GM18861 (cell line): Measurements from ENCODE around the gene LRRC75A.
A peak's percentile ranks its signal among the peaks of the same experiment; 100 is the strongest.

Source experiments
- ATAC-seq: cut with Tn5 transposase; IDR thresholded peaks from one replicate; pipeline ENCODE4 v1.9.1; 2021; ENCODE audit not compliant: unreplicated experiment

Gene LRRC75A

DNA sequence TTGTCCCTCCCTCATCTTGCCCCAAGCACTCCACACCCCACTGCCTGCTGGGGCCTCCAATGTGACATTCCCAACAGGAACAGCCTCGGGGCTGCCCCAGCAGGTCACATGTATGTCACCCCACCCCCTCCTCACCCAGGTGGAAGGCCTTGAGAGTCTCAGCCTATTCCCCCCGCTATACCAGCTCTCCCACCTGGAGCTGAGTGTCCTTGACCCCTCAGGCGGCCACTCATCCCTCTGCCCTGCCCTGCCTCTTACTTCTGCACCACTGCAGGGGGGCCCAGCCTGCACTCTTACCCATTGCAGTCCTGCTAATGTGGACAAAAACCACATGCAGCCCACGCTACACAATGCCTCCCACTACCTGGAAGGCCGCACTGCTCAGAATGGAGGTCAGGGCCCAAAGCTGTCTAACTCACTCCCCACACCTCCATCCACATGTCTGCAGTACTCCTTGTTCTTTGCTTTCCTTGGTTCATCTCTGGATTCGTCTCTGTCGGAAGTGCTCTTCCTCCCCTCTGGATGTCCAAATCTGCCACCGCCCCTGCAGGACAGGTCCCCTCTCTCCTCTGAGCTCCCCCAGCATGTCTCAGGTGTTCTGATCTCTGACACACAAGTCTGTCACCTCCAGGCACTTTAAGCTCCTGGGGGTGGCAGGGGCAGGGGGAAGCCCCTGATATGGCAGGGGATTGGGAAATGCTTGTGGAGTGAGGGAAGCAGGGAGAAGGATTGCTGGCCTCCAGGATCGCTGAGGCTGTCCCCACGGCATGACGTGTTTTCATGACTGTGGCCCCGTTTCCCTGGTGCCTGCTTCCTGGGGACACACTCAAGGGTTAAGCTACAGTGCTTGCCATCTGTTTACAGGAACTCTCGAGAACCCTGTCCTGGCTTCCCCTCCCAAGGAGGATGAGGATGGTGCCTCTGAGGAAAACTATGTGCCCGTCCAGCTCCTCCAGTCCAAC lies 55.8 kb downstream of the LRRC75A start:
- no peak for ATAC-seq

DNA sequence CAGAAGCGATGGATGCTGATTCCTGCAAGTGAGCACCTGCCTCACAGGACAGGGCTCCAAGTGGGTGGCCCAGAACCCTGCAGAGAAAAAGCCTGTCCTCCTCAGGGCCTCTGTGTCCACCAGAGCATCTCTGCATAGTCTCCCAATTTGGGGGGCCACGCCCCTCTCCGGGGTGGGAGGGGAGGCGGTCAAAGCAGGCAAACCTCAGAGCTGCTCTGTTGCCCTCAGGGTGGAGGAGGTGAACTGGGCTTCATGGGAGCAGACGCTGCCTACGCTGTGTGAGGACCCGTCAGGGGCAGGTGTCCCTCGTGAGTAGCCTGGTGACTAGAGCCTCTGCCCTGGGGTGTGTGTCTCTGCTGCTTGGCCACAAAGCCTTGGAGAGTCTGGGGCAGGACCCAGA lies 57.3 kb downstream of the LRRC75A start:
- no peak for ATAC-seq

DNA sequence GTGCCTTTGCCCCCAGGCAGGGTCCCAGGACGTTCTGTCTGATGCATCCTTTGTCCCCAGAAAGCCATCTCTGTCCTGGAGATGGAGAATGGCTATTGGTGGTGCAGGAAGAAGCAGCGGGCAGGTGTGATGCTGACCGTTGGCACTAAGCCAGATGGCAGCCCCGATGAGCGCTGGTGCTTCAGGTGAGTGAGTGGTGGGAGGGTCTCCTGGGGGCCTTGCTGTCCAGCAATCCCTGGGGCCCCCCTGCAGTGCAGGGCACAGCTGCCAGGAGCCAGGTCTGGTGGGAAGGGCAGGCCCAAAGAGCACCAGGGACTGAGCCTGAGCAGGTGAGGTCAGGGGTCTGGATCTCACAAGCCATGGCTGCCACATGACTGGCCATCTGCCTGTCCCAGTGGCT lies 58.5 kb downstream of the LRRC75A start:
- ATAC-seq: no peak

DNA sequence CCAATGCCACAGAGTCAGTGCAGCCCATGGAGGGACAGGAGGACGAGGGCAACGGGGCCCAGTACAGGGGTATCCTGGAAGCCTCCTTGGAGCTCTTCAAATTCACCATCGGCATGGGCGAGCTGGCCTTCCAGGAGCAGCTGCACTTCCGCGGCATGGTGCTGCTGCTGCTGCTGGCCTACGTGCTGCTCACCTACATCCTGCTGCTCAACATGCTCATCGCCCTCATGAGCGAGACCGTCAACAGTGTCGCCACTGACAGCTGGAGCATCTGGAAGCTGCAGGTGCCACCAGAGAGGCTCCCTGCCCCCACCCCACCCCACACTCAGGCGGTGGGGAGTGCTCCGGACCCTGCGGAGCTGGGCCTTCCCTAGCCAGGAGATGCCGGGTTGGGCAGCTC lies 60.0 kb downstream of the LRRC75A start:
- ATAC-seq: no peak

DNA sequence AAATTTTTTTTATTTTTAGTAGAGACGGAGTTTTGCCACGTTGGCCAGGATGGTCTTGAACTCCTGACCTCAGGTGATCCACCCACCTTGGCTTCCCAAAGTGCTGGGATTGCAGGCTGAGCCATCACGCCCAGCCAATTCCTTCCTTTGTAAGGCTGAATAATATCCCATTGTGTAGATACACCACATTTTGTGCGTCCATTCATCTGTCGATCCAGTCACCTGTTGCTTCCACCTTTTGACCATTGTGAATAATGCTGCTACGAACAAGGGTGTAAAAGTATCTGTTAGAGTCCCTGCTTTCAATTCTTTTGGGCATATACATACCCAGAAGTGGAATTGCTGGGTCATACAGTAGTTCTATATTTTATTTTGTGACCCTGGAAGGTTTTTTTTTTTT lies 61.3 kb downstream of the LRRC75A start:
- ATAC-seq: no peak

DNA sequence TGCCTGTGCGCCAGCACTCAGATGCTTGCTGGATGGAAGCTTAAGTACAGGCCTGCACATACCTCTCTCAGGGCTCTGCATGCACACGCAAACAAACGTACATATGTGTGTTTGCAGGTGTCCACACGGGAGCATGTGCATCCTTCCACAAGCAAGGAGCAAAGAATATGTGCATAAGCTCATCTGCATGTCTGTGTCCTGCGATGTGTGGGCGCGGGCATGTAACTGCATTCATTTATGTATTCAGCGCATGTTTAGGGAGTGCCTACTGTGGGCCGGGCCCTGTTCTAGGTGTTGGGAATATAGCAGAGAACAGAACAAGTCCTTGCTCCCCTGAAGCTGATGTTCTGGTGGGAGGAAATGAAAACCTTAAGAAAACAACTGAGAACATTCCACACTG lies 62.9 kb downstream of the LRRC75A start:
- ATAC-seq: no peak

DNA sequence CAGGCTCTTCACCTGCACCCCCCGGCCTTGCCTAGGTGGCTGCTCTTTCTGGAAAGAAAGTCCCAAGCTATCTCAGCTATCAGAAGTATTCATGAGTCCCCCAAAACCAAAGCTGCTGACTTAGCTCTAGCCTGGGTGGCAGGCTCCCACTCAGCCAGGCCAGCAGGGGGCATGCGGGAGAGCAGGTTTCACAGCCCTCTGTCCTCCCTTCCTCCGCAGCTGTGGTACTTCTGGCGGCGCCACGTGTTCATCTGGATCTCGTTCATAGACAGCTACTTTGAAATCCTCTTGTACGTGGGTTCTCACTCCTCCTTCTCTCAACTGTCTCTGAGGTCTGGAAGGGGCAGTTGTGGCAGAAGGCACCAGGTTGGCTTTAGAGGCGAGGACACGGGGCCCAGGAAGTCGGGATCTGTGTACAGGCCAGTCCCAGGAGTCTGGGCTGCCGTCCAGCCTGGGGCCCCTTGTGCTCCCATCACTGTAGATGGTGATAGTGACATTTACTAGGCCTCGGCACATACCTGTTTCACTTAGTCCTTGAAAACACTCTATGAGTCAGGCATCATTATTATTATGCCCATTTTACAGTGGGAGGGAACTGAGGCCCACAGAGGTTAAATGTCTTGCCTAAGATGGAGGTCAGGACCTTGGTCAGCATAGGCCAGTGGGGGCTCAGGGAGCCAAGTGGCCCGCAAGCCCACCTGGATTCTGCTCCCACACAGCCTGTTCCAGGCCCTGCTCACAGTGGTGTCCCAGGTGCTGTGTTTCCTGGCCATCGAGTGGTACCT lies 63.7 kb downstream of the LRRC75A start:
- peak; percentile 42 for ATAC-seq

DNA sequence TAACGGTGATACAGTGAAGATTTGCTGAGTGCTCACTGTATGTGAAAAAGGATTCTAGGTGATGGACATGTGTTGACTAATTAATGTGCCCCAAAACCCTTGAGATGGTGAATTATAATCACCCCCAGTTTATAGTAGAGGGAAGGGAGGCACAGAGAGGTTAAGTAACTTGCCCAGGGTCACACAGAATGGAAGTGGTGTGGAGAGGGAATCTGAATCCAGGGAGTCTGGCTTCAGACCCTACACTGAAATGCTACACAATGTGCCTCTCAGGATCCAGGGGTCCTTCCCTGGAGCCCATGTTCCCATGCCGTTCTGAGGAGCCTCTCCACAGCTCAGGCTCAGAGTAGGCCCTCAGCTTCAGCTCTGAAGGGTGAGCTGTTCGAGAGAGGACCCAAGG lies 65.0 kb downstream of the LRRC75A start:
- ATAC-seq: no peak

DNA sequence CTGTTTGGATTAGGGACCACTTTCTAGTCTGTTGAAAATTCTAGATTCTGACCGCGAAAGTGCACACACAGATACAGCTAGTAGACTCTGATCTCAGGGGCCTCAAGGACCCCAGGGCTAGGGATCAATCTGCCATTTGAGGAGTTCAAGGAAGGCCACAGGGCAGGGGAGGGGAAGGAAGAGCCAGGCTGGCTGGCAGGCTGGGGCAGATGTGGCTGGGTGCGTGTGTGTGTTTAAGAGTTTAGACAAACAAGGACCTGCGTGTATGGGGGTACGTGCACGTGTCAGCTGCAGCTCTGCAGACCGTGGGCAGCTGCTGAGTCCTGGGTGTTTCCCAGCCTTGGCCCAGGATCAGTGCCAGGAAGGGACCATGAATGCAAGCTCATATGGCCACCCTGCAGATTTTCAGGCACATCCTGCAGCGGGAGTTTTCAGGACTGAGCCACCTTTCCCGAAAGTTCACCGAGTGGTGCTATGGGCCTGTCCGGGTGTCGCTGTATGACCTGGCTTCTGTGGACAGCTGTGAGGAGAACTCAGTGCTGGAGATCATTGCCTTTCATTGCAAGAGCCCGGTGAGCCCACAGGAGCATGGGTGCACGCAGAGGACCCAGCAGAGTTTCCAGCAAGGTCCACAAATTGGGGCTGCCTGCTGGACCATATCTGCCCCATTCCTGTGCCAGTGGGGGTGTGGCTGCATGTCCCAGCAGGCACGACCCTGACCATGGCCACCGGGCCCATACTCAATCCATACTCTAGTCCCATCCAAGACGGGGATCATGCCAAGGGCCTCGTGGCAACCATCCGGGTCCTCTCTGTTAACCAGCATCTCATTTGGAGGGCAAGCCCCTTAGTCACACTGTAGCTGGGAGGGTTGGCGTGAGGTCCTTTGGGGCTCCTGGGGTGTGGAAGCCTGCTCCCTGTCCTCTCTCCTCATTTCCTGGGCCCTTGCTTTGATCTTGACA lies 66.0 kb downstream of the LRRC75A start:
- ATAC-seq: no peak

DNA sequence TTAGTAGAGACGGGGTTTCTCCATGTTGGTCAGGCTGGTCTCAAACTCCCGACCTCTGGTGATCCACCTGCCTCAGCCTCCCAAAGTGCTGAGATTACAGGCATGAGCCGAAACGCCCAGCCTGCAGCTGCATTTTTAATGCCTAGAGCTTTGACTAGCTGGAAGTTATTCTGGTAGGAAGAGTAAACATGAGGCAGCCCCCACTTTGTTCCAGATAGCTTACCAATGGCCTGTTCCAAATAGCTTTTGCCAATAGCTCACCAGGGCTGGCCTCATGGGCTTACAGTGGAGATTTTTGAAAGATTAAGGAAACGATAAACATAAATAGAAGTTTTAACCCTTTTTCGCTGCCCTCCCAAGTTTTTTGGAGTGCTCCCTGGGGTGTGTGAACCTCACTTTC lies 66.8 kb downstream of the LRRC75A start:
- ATAC-seq: no peak

DNA sequence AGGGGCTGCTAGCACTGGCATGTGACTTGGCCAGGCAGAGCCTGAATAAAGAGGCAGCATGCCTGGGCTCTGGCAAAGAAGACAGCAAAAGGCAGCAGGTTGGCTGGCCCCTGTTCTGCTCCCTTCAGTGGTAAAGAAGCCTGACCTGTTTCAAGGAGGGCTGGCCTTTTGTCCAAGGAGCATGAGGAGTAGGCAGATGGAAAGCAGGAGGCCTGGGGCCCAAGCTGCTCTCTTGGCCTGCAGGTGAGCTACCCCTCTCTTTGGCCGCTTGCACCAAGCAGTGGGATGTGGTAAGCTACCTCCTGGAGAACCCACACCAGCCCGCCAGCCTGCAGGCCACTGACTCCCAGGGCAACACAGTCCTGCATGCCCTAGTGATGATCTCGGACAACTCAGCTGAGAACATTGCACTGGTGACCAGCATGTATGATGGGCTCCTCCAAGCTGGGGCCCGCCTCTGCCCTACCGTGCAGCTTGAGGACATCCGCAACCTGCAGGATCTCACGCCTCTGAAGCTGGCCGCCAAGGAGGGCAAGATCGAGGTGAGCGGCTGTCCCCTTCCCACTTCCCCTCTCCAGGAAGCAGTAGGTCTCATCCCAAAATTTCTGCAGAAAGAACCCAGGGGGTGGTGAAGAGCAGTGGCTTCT lies 68.6 kb downstream of the LRRC75A start:
- ATAC-seq: no peak

DNA sequence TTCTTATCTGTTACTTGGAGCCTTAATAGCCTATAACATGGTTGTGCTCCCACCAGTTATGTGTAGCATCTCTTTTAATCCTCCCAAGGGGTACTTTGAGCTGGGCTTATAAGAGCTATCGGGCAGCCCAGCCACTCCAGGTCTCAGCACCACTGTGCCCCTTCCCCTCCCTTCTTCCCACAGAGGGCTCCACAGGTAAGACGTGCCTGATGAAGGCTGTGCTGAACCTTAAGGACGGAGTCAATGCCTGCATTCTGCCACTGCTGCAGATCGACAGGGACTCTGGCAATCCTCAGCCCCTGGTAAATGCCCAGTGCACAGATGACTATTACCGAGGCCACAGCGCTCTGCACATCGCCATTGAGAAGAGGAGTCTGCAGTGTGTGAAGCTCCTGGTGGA lies 69.6 kb downstream of the LRRC75A start:
- no peak for ATAC-seq

DNA sequence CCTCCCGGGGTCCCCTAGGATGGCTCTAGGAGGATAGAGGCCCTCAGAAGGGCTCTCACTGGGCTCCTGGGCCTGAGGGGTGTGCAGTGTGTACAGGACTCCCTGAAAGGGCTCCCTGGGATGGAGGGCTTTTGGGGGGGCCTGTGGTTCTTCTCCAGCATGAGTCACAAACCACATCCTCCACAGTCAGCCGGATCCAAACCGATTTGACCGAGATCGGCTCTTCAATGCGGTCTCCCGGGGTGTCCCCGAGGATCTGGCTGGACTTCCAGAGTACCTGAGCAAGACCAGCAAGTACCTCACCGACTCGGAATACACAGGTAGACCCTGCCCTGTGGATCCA lies 72.1 kb downstream of the LRRC75A start:
- ATAC-seq: no peak

DNA sequence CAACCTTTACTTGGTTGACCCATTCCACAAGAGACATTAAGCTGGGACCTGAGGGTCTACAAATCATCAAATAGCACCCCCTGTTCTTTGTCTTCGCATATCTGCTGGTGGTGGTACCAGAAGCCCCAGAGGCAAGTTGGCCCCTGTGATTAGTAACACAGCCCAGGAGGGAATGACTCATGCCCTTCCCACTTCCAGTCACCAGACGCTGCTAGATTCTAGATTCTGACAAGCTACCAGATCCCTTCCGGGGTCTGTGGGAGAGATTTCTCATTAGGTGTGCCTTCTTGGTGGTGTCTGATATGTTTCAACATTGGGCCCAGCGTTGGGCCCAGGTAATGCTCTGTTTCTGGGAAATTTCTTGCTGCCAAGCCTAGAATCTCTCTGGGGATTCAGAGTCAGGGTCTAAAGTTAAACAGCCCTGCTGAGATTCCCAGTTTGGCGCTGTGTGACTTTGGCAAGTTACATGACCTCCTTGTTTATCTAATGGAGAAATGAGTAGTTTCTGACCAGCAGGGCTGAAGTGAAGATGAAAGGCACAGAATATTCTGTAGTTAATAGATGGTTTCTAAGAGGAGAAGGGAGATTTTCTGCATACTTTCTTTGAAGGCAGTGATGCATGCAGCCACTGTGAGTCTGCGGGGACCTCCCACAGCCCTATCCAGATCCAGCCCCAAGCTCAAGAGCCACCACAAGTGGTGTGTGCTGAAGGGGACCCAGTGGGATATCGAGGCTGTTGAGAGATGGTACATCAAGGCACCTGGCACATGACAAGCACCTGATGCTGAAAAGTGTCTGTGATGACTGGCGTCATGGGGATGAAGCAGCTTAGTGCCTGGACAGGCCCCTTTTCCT lies 72.7 kb downstream of the LRRC75A start:
- no peak for ATAC-seq

DNA sequence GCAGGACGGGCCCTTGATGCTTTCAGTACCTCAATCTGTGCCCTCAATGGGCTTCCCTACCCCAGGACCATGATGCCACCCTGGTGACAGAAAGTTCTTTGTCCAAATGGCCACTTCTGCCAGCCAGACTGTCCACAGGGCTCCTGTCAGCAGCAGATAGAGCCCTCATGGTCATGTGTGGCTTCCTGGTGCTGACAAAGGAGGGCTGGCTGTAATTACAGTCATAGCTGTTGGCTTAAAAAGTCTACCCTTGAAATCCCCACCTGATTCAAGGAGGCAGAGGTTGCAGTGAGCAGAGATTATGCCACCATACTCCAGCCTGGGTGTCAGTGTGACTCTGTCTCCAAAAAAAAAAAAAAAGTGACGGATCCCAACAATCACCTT lies 73.3 kb downstream of the LRRC75A start:
- no peak for ATAC-seq

DNA sequence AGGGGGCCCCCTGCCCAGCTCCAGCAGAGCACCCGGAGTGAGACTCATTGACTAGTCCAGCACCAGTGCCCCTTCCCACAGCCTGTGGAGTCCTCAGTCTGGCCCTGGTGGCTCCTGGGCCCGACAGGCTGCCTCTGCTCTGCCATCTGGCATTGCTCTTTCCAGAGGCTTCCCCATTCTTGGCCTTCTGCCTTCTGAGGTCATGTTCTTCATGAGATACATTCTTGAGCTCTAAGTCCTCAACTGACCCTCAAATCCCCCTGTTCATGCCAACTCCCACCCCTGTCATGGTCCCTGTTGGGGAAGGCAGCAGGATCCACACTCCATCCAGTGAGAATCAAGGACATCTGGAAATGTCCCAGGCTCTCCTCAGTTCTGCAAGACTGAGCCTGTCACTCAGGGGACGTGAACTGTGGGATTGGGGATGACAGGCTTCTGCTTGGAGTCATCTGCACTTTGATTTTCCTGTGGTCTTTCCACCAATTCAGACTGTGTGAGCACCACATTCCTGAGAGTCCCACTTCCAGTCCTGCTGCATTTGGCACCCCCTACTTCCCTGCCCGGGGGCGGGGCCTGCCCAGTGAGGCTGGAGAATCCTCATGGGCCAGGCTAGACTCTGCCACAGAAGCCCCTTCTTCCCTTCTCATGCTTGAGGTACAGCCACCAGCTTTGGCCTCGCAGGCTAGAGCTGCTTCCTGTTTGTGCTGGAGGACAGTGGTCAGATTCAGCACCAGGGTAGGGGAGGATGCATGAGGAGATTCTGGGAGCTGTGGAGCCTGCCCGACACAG lies 73.9 kb downstream of the LRRC75A start:
- no peak for ATAC-seq

DNA sequence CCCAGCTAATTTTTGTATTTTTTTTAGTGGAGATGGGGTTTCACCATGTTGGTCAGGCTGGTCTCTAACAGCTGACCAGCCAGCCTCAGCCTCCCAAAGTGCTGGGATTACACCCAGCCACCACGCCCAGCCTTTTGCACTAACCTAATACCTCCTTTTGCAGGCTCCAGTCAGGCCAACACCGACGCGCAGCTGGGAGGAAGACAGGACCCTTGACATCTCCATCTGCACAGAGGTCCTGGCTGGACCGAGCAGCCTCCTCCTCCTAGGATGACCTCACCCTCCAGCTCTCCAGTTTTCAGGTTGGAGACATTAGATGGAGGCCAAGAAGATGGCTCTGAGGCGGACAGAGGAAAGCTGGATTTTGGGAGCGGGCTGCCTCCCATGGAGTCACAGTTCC lies 74.6 kb downstream of the LRRC75A start:
- no peak for ATAC-seq

DNA sequence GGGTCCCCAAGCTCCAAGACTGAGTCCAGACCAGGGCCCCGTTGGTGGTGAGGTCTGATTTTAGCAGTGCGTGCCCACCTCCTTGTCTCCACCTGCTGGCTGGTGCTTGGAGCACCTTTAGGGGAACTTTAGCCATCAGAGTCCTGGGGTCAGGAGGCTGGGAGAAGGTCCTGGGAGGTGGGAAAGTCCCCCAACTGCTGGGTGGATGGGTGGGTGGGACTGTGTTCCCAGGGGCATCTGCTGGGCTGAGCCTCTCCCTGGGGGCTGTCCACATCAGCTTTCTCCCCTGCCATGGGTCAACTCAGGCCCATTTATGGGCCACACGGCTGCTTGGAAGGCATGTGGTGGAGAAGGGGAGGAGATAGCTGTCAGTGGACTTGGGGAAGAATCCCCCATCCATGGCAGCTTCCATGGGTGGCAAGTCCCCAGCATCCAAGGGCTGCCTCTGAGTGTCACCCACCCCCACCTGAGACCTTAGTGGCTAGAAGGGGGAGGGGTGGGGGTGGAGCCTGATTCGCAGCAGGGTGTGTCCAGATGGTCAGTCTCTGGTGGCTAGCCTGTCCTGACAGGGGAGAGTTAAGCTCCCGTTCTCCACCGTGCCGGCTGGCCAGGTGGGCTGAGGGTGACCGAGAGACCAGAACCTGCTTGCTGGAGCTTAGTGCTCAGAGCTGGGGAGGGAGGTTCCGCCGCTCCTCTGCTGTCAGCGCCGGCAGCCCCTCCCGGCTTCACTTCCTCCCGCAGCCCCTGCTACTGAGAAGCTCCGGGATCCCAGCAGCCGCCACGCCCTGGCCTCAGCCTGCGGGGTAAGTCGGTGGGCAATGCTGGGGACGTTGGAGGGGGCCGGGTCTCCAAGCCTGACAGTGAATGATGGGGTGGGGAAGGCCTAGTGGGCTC lies 76.7 kb downstream of the LRRC75A start, which contains the start of gene TRPV2:
Gene TRPV2 (plus strand): TSS at position 541 of the 894 bp plus-strand sequence. CDS start 2,098 bp downstream, outside the sequence.
- no peak for ATAC-seq
